MCF 10A (cell line): Measurements from ENCODE around the gene ELOVL7. TPM values are rescaled to one million over a fixed set of nuclear protein-coding genes. Genes with fewer than 3 reads are reported as not detected.

Experiments used
- BruUV-seq: library from RNA; stranded (reverse); fragments of 400-500 nt; replicated peaks from 2 replicates; lab custom pipeline; 2021; lab: Mats Ljungman, UMichigan
- CTCF ChIA-PET: fragments of 300-600 bp; sonication (Branson Sonifier 250); formaldehyde crosslinking; extraction: SDS; loops from one replicate; lab custom pipeline; 2021; ENCODE audit warnings: antibody characterized with exemption, inconsistent platforms; lab: Yijun Ruan, JAX
- POLR2A ChIA-PET: fragments of 300-600, 350-650 bp; sonication (Branson Sonifier 250); formaldehyde crosslinking; extraction: SDS; loops from one replicate; lab custom pipeline; 2020; ENCODE audit warnings: antibody characterized with exemption, inconsistent platforms; lab: Yijun Ruan, JAX
- DNase-seq: peaks from one replicate; pipeline ENCODE4 v3.0.0-alpha.2; 2018; ENCODE audit not compliant: unreplicated experiment
- H3K27ac Mint-ChIP-seq: one replicate; pipeline ENCODE4 v1.8.0; 2022; ENCODE audit warnings: mild to moderate bottlenecking, low read depth, mixed read lengths; ENCODE audit not compliant: unreplicated experiment
- H3K27me3 Mint-ChIP-seq: one replicate; pipeline ENCODE4 v1.8.0; 2022; ENCODE audit warnings: mixed read lengths; ENCODE audit not compliant: insufficient read depth, unreplicated experiment
- H3K36me3 Mint-ChIP-seq: one replicate; pipeline ENCODE4 v1.8.0; 2022; ENCODE audit warnings: mild to moderate bottlenecking, moderate library complexity, mixed read lengths; ENCODE audit not compliant: insufficient read depth, unreplicated experiment
- H3K4me1 Mint-ChIP-seq: one replicate; pipeline ENCODE4 v1.8.0; 2022; ENCODE audit warnings: mixed read lengths; ENCODE audit not compliant: insufficient read depth, unreplicated experiment
- H3K4me3 Mint-ChIP-seq: one replicate; pipeline ENCODE4 v1.8.0; 2022; ENCODE audit warnings: mild to moderate bottlenecking, moderate library complexity, mixed read lengths; ENCODE audit not compliant: unreplicated experiment
- H3K9me3 Mint-ChIP-seq: one replicate; pipeline ENCODE4 v1.8.0; 2022; ENCODE audit warnings: mixed read lengths; ENCODE audit not compliant: unreplicated experiment
- CTCF ChIP-seq: fragments of 200-600 bp; IDR thresholded peaks from one replicate; pipeline ENCODE4 v1.8.0; 2022; ENCODE audit warnings: antibody characterized with exemption, mild to moderate bottlenecking; ENCODE audit not compliant: unreplicated experiment
- intact Hi-C: fragments of 100-400 bp; cut with micrococcal nuclease; formaldehyde crosslinking; loops from 2 replicates; pipeline ENCODE4 v1.14.1; 2022
- total RNA-seq: library from RNA; stranded (reverse); gene quantifications from 2 replicates; pipeline ENCODE4 v1.2.3, GENCODE V29; 2022

The ELOVL7 gene
- total RNA-seq, 1 experiment from 2014 or later = 10.3 TPM

- H3K27me3 Mint-ChIP-seq = no peaks in the 10 kb centered on the region
- intact Hi-C loops = no loop called here
- peaks cover 1% of the 10 kb centered on the region for H3K36me3 Mint-ChIP-seq
- no peaks in the 10 kb centered on the region for H3K4me1 Mint-ChIP-seq
- CTCF ChIA-PET = interaction anchor here (0.6 to 1.0 kb wide), 2 partner anchors 10 to 169 kb away, joined by 3 read pairs; no protein-coding TSS in a partner anchor
- no peak for TF ChIP-seq CTCF
- no peak overlapping the region for H3K4me3 Mint-ChIP-seq
- POLR2A ChIA-PET = no interaction called here
- BruUV-seq = no TSS peak
- H3K27ac Mint-ChIP-seq = no peak overlapping the region
- H3K9me3 Mint-ChIP-seq = no peaks in the 10 kb centered on the region
- DNase-seq = no peak
Observed at GRCh38 chr5:60763061-60763460, 81.0 kb downstream of the ELOVL7 start.

GRCh38 chr5:60754495-60754894 lies 89.6 kb downstream of the ELOVL7 start:
- Mint-ChIP-seq H3K36me3 (no peaks in the 10 kb centered on the region), H3K9me3 (no peaks in the 10 kb centered on the region), H3K27me3 (no peaks in the 10 kb centered on the region), H3K4me3 (no peak overlapping the region), H3K4me1 (no peaks in the 10 kb centered on the region), H3K27ac (no peak overlapping the region)
- DNase-seq = no peak
- BruUV-seq = no TSS peak
- intact Hi-C loops = no loop called here
- no peak for TF ChIP-seq CTCF
- ChIA-PET POLR2A (no interaction called here), CTCF (no interaction called here)

- Mint-ChIP-seq H3K36me3 (no peaks in the 10 kb centered on the region), H3K4me3 (no peak overlapping the region), H3K27ac (no peak overlapping the region), H3K4me1 (no peaks in the 10 kb centered on the region), H3K27me3 (no peaks in the 10 kb centered on the region), H3K9me3 (peaks cover 8% of the 10 kb centered on the region)
- intact Hi-C loops = no loop called here
- no peak for TF ChIP-seq CTCF
- DNase-seq = no peak
- POLR2A ChIA-PET = interaction anchor here (0.6 kb wide), 1 partner anchor 9 kb away, joined by 4 read pairs; no protein-coding TSS in a partner anchor
- no TSS peak for BruUV-seq
- CTCF ChIA-PET = interaction anchor here (2.1 kb wide), 1 partner anchor 20 kb away, joined by 5 read pairs; no protein-coding TSS in a partner anchor
Observed at GRCh38 chr5:60744682-60745081, 99.4 kb downstream of the ELOVL7 start.

GRCh38 chr5:60743511-60744314 lies 100.4 kb downstream of the ELOVL7 start:
- Mint-ChIP-seq H3K36me3 (no peaks in the 10 kb centered on the region), H3K4me3 (no peak overlapping the region), H3K27ac (no peak overlapping the region), H3K4me1 (no peaks in the 10 kb centered on the region), H3K9me3 (peaks cover 8% of the 10 kb centered on the region), H3K27me3 (no peaks in the 10 kb centered on the region)
- CTCF ChIA-PET = interaction anchor here (2.1 kb wide), 1 partner anchor 19 kb away, joined by 5 read pairs; no protein-coding TSS in a partner anchor
- intact Hi-C loops = no loop called here
- no peak for TF ChIP-seq CTCF
- POLR2A ChIA-PET = no interaction called here
- BruUV-seq = no TSS peak
- DNase-seq = no peak
